ENCODE measurements around the gene ZIC2. TPM values are rescaled to one million over a fixed set of nuclear protein-coding genes. Genes with fewer than 3 reads are reported as not detected.

ZIC2 gene
- total RNA-seq, 1 experiment from 2014 or later = 305 TPM

GRCh38 chr13:99966064-99966805 lies 15.3 kb upstream of the ZIC2 start:
- H3K36me3 ChIP-seq (ENCODE audit: insufficient read depth, low read length, poor library complexity, severe bottlenecking) = peaks cover 52% of the 10 kb centered on the region
- H3K27me3 ChIP-seq (replicated peaks; ENCODE audit: insufficient read depth, low read depth, low read length, poor library complexity) = no peaks in the 10 kb centered on the region
- no peak for TF ChIP-seq EZH2 (IDR thresholded peaks at IDR 0.05; ENCODE audit: borderline replicate concordance, low read depth, low read length, poor library complexity, severe bottlenecking)
- no peak for TF ChIP-seq CTCF (conservative IDR thresholded peaks at IDR 0.05; ENCODE audit: low read depth, low read length)
- ChIA-PET POLR2A (ENCODE audit: low non-redundant PET) (interaction anchor here (0.5 kb wide), 1 partner anchor 24 kb away, joined by 3 read pairs; no protein-coding TSS in a partner anchor), CTCF (no interaction called here)
- peak overlapping the region; percentile 98 for H3K27ac ChIP-seq (ENCODE audit: low read depth, low read length, poor library complexity, severe bottlenecking)
- DNase-seq (ENCODE audit: low spot score) = no peak
- no TSS peak for BruUV-seq (replicated peaks)
- peaks cover 42% of the 10 kb centered on the region for H3K4me1 ChIP-seq (ENCODE audit: insufficient read depth, low read length, poor library complexity, severe bottlenecking)
- H3K4me3 ChIP-seq (ENCODE audit: low read depth, low read length, poor library complexity, severe bottlenecking) = peak overlapping the region; percentile 91
- no peaks in the 10 kb centered on the region for H3K9me3 ChIP-seq (ENCODE audit: low read depth, low read length, poor library complexity, severe bottlenecking)
- intact Hi-C loops (cut with micrococcal nuclease; ENCODE audit: unreplicated experiment) = loop anchor here (5.0 kb wide), 1 partner anchor 309 kb away; no protein-coding TSS in a partner anchor

GRCh38 chr13:99967498-99967868 lies 14.1 kb upstream of the ZIC2 start:
- ChIA-PET CTCF (no interaction called here), POLR2A (ENCODE audit: low non-redundant PET) (interaction anchor here (0.6 to 0.9 kb wide), 2 partner anchors 331 to 724 kb away, joined by 5 to 17 read pairs; no protein-coding TSS in a partner anchor)
- peak overlapping the region; percentile 98 for H3K27ac ChIP-seq (ENCODE audit: low read depth, low read length, poor library complexity, severe bottlenecking)
- peak overlapping the region; percentile 91 for H3K4me3 ChIP-seq (ENCODE audit: low read depth, low read length, poor library complexity, severe bottlenecking)
- TF ChIP-seq CTCF (conservative IDR thresholded peaks at IDR 0.05; ENCODE audit: low read depth, low read length) (no peak), EZH2 (IDR thresholded peaks at IDR 0.05; ENCODE audit: borderline replicate concordance, low read depth, low read length, poor library complexity, severe bottlenecking) (no peak)
- no peaks in the 10 kb centered on the region for H3K27me3 ChIP-seq (replicated peaks; ENCODE audit: insufficient read depth, low read depth, low read length, poor library complexity)
- no peak for DNase-seq (ENCODE audit: low spot score)
- H3K9me3 ChIP-seq (ENCODE audit: low read depth, low read length, poor library complexity, severe bottlenecking) = no peaks in the 10 kb centered on the region
- TSS peak; percentile 24 for BruUV-seq (replicated peaks)
- intact Hi-C loops (cut with micrococcal nuclease; ENCODE audit: unreplicated experiment) = loop anchor here (5.0 kb wide), 1 partner anchor 310 kb away; no protein-coding TSS in a partner anchor
- H3K4me1 ChIP-seq (ENCODE audit: insufficient read depth, low read length, poor library complexity, severe bottlenecking) = peaks cover 37% of the 10 kb centered on the region
- H3K36me3 ChIP-seq (ENCODE audit: insufficient read depth, low read length, poor library complexity, severe bottlenecking) = peaks cover 52% of the 10 kb centered on the region

GRCh38 chr13:99967869-99968520 lies 13.6 kb upstream of the ZIC2 start:
- Histone ChIP-seq H3K27ac (ENCODE audit: low read depth, low read length, poor library complexity, severe bottlenecking) (peak overlapping the region; percentile 98), H3K27me3 (replicated peaks; ENCODE audit: insufficient read depth, low read depth, low read length, poor library complexity) (no peaks in the 10 kb centered on the region), H3K4me1 (ENCODE audit: insufficient read depth, low read length, poor library complexity, severe bottlenecking) (peaks cover 39% of the 10 kb centered on the region), H3K4me3 (ENCODE audit: low read depth, low read length, poor library complexity, severe bottlenecking) (peak overlapping the region; percentile 91), H3K9me3 (ENCODE audit: low read depth, low read length, poor library complexity, severe bottlenecking) (no peaks in the 10 kb centered on the region), H3K36me3 (ENCODE audit: insufficient read depth, low read length, poor library complexity, severe bottlenecking) (peaks cover 47% of the 10 kb centered on the region)
- CTCF ChIA-PET = no interaction called here
- peak; percentile 76 for DNase-seq (ENCODE audit: low spot score)
- TF ChIP-seq EZH2 (IDR thresholded peaks at IDR 0.05; ENCODE audit: borderline replicate concordance, low read depth, low read length, poor library complexity, severe bottlenecking) = no peak
- no peak for TF ChIP-seq CTCF (conservative IDR thresholded peaks at IDR 0.05; ENCODE audit: low read depth, low read length)
- POLR2A ChIA-PET (ENCODE audit: low non-redundant PET) = interaction anchor here (0.6 to 0.9 kb wide), 2 partner anchors 331 to 725 kb away, joined by 5 to 17 read pairs; no protein-coding TSS in a partner anchor
- intact Hi-C loops (cut with micrococcal nuclease; ENCODE audit: unreplicated experiment) = loop anchor here (2.0 to 5.0 kb wide), 2 partner anchors 19 to 311 kb away; no protein-coding TSS in a partner anchor
- BruUV-seq (replicated peaks) = no TSS peak

Measured in A673 (cell line).